GM12878 (cell line): Measurements from ENCODE around the gene SORBS1.

Experiments
- ATF2 ChIP-seq: IDR thresholded peaks from 2 replicates; pipeline ENCODE4 v1.6.1; 2012; ENCODE audit warnings: low read length, inconsistent platforms
- BCL3 ChIP-seq: IDR thresholded peaks from 2 replicates; pipeline ENCODE4 v1.6.1; 2011; ENCODE audit warnings: borderline replicate concordance, low read depth, mild to moderate bottlenecking, moderate library complexity, low read length; ENCODE audit not compliant: insufficient read depth, poor library complexity, severe bottlenecking
- EZH2 ChIP-seq: IDR thresholded peaks from 2 replicates; pipeline ENCODE4 v1.6.1; 2012; ENCODE audit warnings: low read depth, mild to moderate bottlenecking, control low read depth, inconsistent platforms, low read length, borderline replicate concordance; ENCODE audit not compliant: control insufficient read depth
- NFYB ChIP-seq: IDR thresholded peaks from 2 replicates; pipeline ENCODE4 v1.6.1; 2011; ENCODE audit warnings: low read depth, mild to moderate bottlenecking, low read length, improper control_type of control experiment, moderate library complexity; ENCODE audit not compliant: insufficient read depth
- POU2F2 ChIP-seq: IDR thresholded peaks from 3 replicates; pipeline ENCODE4 v1.6.1; 2011; ENCODE audit warnings: low read depth, mild to moderate bottlenecking, low read length, borderline replicate concordance
- SIN3A ChIP-seq: IDR thresholded peaks from 2 replicates; pipeline ENCODE4 v1.6.1; 2012; ENCODE audit warnings: low read depth, low read length, improper control_type of control experiment

- TF ChIP-seq NFYB (no peak), ATF2 (no peak), BCL3 (no peak), EZH2 (no peak), POU2F2 (no peak), SIN3A (no peak)
These were observed 44.3 kb downstream of the SORBS1 start for GRCh38 chr10:95516774-95517373.
